Suppressor macrophage (primary cell): ENCODE data around the gene RAMAC.
"Not testable (repeated sequence)": the region's sequence is repeated elsewhere in the genome, so short reads cannot be mapped to it uniquely, and the experiment has no call there.

Experiments used
- DNase-seq, 4 experiments: peaks; one replicate each; pipeline ENCODE4 v3.0.0-alpha.2; 2020 to 2022

RAMAC gene

GRCh38 chr15:82968066-82968465 lies 17.9 kb upstream of the RAMAC start:
- peak in 3 of 4 experiments; percentile 22 to 45 (median 43) for DNase-seq

DNA sequence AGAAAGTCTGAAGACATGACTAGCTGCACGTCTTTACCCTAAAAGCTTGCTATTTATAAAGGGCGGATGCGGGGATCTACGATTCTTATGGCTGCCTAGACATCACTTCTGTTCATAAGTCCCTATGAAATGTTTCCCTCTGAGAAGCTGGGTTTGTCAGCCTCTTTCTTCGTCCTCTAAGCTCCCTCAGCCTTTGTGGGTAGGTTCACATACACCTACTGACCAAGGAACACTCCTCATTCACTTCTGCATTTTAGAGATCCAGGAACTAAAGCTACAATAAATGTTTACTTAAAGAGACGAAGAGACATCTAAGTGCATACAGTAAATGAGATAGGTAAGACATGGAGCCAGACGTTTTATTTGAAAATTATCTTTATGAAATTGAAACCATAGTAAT lies 16.7 kb upstream of the RAMAC start:
- DNase-seq, result peak in 3 of 4 experiments; percentile 3 to 25 (median 13)

- DNase-seq, result no peak
Observed at GRCh38 chr15:82970078-82970686, 15.8 kb upstream of the RAMAC start.

DNA sequence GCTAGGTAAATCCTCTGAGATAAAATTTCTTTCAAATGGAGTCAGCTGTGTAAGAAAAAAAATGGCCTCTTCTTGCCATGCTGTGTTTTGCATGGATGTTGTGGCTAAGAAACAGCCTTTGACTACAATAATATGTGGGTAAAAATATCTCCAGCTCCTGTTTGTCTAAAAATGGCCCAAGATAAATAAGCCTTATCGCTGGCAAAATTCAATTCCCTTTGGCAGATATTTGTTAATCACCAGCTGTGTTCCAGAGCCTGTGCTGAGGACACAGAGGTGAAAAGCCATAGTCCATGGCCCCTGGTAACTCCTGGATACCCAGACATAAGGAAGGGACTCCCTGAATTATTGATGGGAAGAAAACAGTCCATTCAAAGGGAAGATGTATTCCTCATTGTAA lies 15.3 kb upstream of the RAMAC start:
- DNase-seq, result no peak

- no peak for DNase-seq
Observed at GRCh38 chr15:82971218-82971984, 14.6 kb upstream of the RAMAC start.

- no peak for DNase-seq
Observed at GRCh38 chr15:82972990-82973389, 13.0 kb upstream of the RAMAC start.

DNA sequence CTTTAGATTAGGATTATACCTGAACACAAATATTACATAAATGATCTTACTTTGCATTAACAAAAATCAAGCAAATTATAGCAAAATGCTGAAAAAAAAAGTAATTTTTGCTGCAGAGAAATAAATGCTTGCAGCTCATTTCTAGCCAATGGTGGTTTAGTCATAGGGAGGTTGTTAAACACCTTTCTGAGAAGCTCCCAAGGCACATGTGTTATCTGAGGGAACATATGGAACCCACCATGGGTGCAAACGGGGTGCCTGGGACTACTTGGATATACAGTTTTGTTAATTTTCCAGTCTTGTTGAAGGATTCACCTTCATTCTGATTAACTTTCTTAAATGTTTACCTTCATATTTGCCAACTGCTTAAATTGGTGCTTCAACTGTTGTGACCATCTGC lies 8.9 kb upstream of the RAMAC start:
- DNase-seq, result no peak

GRCh38 chr15:82978438-82978837 lies 7.6 kb upstream of the RAMAC start:
- DNase-seq, result no peak

DNA sequence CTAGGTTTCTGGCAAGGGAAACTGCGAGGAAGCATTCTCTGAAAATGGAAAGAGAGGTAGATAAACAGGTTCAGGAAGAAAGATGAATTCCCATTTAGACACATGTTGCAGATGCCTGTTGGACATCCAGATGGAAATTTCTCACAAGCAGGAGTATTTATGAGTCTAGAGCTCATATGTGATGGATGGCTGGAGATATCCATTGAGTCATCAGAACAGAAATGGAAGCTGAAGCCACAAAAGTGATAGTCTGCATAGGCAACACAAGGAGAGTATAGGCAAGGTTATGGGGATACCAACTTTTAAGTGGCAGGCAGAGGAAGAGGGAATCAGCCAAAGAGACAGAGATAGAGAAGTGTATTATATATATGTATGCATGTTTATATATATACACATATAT lies 6.3 kb upstream of the RAMAC start:
- no peak for DNase-seq

DNA sequence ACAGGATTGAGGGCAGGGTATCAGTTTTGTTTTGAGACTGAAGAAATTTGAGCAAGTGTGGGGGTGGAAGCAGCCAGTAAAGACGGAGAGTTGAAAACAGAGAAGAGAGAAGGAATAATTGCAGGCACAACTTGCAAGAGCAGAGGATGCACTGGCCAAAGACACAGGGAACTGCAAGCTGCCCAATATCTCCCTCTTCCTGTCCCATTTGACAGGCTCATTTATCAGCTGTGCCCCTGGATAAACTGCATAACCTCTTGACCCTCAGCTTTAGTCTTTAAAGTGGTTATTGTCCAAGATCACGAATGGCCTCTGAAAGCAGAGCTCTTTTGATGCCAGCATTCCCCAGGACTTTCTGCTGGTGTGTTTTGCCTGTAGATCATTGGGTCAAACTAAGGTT lies 5.0 kb upstream of the RAMAC start:
- DNase-seq, result no peak

GRCh38 chr15:82986442-82986780 lies 401 bp downstream of the RAMAC start:
- DNase-seq, result peak in 2 of 4 experiments; percentile 29

GRCh38 chr15:82992436-82992998 lies 6.5 kb downstream of the RAMAC start:
- DNase-seq, result no peak

DNA sequence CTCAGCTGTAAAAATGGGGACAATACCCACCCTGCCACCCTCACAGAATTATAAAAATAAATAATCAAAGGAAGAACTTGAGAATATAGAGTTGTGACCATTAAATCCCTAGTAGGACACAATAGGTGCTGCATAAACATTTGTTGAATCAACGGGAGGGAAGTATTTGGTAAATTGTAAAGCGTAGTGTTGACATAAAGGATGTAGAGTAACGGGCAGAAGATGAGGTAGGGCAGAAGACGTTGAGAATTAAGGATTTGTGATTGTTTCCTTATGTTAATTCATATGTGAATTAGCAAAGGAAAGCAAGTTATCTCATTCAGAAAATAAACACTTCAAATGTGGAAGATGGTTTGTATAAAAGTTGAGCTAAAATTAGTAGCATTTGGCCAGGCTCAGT lies 7.1 kb downstream of the RAMAC start:
- no peak for DNase-seq

- DNase-seq, result no peak
Observed at GRCh38 chr15:82995076-82995475, 9.1 kb downstream of the RAMAC start.

DNA sequence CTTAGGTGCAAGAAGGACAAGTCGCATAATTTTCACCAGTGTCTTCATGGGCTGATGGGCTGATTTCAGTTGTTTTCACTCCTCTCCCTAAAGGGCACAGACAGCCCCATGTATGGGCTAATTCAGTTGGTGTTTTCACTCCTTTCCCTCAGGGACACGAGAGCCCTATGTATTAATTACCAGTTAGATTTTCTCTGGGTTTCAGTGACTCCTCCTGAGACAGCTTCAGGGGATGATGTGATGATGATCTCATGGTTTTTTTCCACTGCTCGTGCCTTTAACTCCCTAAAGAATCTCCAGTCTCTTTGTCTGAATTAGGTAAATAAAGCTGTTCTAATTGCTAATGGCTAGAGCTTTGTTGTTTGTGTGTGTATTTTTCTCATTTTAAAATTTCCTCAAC lies 9.9 kb downstream of the RAMAC start:
- no peak for DNase-seq

DNA sequence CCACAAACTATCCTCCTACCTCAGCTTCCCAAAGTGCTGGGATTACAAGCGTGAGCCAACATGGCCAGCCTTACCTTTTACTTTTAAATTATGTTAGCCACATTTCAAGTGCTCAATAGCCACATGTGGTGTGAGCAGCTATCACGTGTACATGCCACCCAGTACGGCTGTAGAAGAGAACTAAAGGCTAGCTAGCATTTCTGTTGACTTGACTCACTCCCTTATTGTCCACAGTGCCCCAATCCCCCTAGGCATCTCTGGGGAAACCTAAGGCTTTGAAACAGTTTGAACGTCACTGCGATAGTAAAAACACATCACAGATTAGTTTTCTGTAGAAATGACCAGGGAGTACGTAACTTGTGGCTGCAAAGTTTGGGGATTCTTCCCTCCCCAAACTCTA lies 13.4 kb downstream of the RAMAC start:
- no peak for DNase-seq

- peak; percentile 50 to 78 (median 72) for DNase-seq
Observed at GRCh38 chr15:82999905-83000671, 14.1 kb downstream of the RAMAC start.

DNA sequence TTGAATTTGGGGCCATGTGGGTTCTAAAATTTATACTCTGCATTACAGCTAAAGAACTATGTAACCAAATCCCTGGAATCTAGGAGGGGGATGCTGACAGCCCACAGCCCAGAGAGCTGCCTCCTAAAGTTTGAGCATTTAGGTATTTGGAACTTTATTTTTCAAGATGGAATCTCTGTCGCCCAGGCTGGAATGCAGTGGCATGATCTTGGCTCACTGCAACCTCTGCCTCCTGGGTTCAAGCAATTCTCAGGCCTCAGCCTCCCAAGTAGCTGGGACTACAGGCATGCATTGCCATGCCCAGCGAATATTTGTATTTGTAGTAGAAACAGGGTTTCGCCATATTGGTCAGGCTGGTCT lies 14.6 kb downstream of the RAMAC start:
- DNase-seq, result not testable (repeated sequence)

- peak; percentile 85 to 90 (median 88) for DNase-seq
Observed at GRCh38 chr15:83010709-83011270, 24.8 kb downstream of the RAMAC start.

- DNase-seq, result peak; percentile 93 to 98 (median 96)
Observed at GRCh38 chr15:83011271-83012075, 25.5 kb downstream of the RAMAC start, which contains the start of gene C15orf40. TSS of gene C15orf40 (minus strand) at chr15:83011639. CDS start at chr15:83011607, 32 bp downstream.

GRCh38 chr15:83012076-83012426 lies 26.0 kb downstream of the RAMAC start:
- DNase-seq, result no peak

DNA sequence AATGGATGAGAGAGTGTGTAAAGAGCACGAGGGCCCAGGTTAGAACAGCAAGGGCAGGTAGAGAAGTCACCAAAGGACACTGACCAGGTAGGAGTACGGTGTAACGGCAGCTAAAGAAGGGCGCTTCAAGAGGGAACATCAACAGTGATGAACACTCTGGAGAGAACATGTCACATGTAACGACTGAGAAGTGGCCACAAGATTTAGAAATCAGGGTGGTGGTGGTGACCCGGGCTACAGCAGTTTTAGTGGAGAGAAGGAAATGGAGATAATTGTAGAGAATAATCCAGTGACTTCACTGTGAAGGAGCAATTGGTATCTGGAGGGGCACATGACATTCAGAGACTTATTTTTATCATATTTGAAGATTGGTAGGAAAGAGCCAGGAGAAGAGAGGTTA lies 26.6 kb downstream of the RAMAC start:
- peak in 3 of 4 experiments; percentile 40 to 45 (median 43) for DNase-seq
